Kidney (tissue), 14 donors: ENCODE results near the gene CKM. TPM values are rescaled to one million over a fixed set of nuclear protein-coding genes. Genes with fewer than 3 reads are reported as not detected.

Source experiments
- DNase-seq, 5 donors: peaks; one replicate each; pipeline ENCODE4 v3.0.0-alpha.2; 2013 to 2020
- FAIRE-seq: peaks from 2 replicates; lab custom pipeline; 2012; peaks lifted over from hg19 to GRCh38; lab: Jason Lieb, UNC
- H3K27ac ChIP-seq, 2 donors: one replicate each; pipeline ENCODE4 v1.7.0; 2013; ENCODE audit warnings: low read depth in 2 of 2, low read length in 2 of 2, inconsistent platforms in 1 of 2
- H3K27me3 ChIP-seq: one replicate; pipeline ENCODE4 v1.7.1; 2013; ENCODE audit warnings: low read length, inconsistent platforms; ENCODE audit not compliant: control insufficient read depth, insufficient read depth
- H3K36me3 ChIP-seq, 3 donors: one replicate each; pipeline versions ENCODE4 v1.7.0 to v1.7.1; 2013; ENCODE audit warnings: low read length in 3 of 3, control low read depth in 1 of 3, inconsistent platforms in 1 of 3; ENCODE audit not compliant: insufficient read depth in 3 of 3, control insufficient read depth in 2 of 3
- H3K4me1 ChIP-seq, 3 donors: one replicate each; pipeline versions ENCODE4 v1.7.0 to v1.7.1; 2013; ENCODE audit warnings: low read length in 3 of 3, inconsistent platforms in 1 of 3, low read depth in 1 of 3; ENCODE audit not compliant: control insufficient read depth in 2 of 3, insufficient read depth in 2 of 3
- H3K4me3 ChIP-seq, 3 donors: one replicate each; pipeline versions ENCODE4 v1.7.0 to v1.8.1; 2013; ENCODE audit warnings: low read length in 3 of 3, control low read depth in 1 of 3, inconsistent platforms in 1 of 3
- H3K9ac ChIP-seq, 3 donors: one replicate each; pipeline versions ENCODE4 v1.7.0 to v1.7.1; 2013; ENCODE audit warnings: low read length in 3 of 3, control low read depth in 1 of 3, inconsistent platforms in 1 of 3
- H3K9me3 ChIP-seq, 3 donors: one replicate each; pipeline versions ENCODE4 v1.7.0 to v1.7.1; 2013; ENCODE audit warnings: low read length in 3 of 3, control low read depth in 1 of 3, inconsistent platforms in 1 of 3; ENCODE audit not compliant: control insufficient read depth in 2 of 3, insufficient read depth in 1 of 3
- intact Hi-C: fragments of 100-400 bp; cut with DNase I; formaldehyde crosslinking; loops from one replicate; pipeline ENCODE4 v1.11.1; 2022
- polyA plus RNA-seq: library from polyadenylated mRNA; stranded (reverse); fragments of 350-450 nt; fragmentation: Illumina TruSeq; extraction: RNeasy Lipid Tissue Mini Kit (QIAGEN cat#74804); gene quantifications from one replicate; pipeline ENCODE4 v1.2.3, GENCODE V29; 2014; ENCODE audit warnings: low read depth, low replicate concordance; ENCODE audit not compliant: insufficient read depth
- total RNA-seq: library from RNA; stranded (reverse); fragmentation: NEBNext Ultra II Directional; extraction: Animal tissue kit (Norgen Biotek cat#: 25700); gene quantifications from one replicate; pipeline ENCODE4 v1.2.1, GENCODE V29; 2021
- TF ChIP-seq, protein P1 (sequence below): IDR thresholded peaks from 3 replicates; pipeline ENCODE4 v1.5.1; 2012; ENCODE audit warnings: mild to moderate bottlenecking, moderate library complexity, borderline replicate concordance; ENCODE audit not compliant: insufficient read depth; ENCODE audit errors: extremely low read depth
- donor health status: control.
- donor health status: control.
- donor health status: control.
- donor health status: control.
- donor health status: control.
- donor health status: DM: yes; HTN: yes; CAD: no.
- donor health status: Normal renal cell carcinoma (clear cell type).

The CKM gene
- total and polyA plus RNA-seq, 2 donors from 2014 or later = 1.3 TPM; not detected in 1

GRCh38 chr19:45275370-45275971, 47.2 kb downstream of the CKM start:
- Histone ChIP-seq H3K4me3 (no peak overlapping the region), H3K4me1 (no peaks in the 10 kb centered on the region), H3K36me3 (peaks cover 0 to 15% (median 8%) of the 10 kb centered on the region in 3 donors), H3K9me3 (no peaks in the 10 kb centered on the region), H3K9ac (no peak overlapping the region), H3K27ac (no peak overlapping the region), H3K27me3 (no peaks in the 10 kb centered on the region)
- DNase-seq = peak in 1 of 5 donors; percentile 35
- intact Hi-C loops = no loop called here
- TF ChIP-seq, protein P1, sequence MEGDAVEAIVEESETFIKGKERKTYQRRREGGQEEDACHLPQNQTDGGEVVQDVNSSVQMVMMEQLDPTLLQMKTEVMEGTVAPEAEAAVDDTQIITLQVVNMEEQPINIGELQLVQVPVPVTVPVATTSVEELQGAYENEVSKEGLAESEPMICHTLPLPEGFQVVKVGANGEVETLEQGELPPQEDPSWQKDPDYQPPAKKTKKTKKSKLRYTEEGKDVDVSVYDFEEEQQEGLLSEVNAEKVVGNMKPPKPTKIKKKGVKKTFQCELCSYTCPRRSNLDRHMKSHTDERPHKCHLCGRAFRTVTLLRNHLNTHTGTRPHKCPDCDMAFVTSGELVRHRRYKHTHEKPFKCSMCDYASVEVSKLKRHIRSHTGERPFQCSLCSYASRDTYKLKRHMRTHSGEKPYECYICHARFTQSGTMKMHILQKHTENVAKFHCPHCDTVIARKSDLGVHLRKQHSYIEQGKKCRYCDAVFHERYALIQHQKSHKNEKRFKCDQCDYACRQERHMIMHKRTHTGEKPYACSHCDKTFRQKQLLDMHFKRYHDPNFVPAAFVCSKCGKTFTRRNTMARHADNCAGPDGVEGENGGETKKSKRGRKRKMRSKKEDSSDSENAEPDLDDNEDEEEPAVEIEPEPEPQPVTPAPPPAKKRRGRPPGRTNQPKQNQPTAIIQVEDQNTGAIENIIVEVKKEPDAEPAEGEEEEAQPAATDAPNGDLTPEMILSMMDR = no peak
- no peak for FAIRE-seq

GRCh38 chr19:45273521-45273855, 49.2 kb downstream of the CKM start:
- Histone ChIP-seq H3K9ac (no peak overlapping the region), H3K27ac (no peak overlapping the region), H3K9me3 (no peaks in the 10 kb centered on the region), H3K27me3 (no peaks in the 10 kb centered on the region), H3K4me3 (no peak overlapping the region), H3K36me3 (peaks cover 2 to 15% (median 6%) of the 10 kb centered on the region in 3 donors), H3K4me1 (no peaks in the 10 kb centered on the region)
- TF ChIP-seq, protein P1 = no peak
- FAIRE-seq (no peak), DNase-seq (no peak)
- intact Hi-C loops = no loop called here

GRCh38 chr19:45271735-45272108, 51.0 kb downstream of the CKM start:
- no peak for FAIRE-seq
- Histone ChIP-seq H3K9ac (no peak overlapping the region), H3K4me3 (no peak overlapping the region), H3K27me3 (no peaks in the 10 kb centered on the region), H3K4me1 (no peaks in the 10 kb centered on the region), H3K36me3 (peaks cover 2 to 11% (median 9%) of the 10 kb centered on the region in 3 donors), H3K9me3 (no peaks in the 10 kb centered on the region), H3K27ac (no peak overlapping the region)
- no peak for DNase-seq
- TF ChIP-seq, protein P1 = no peak
- intact Hi-C loops = no loop called here
